Measurements from ENCODE around the gene MAGI1.

Gene MAGI1

GRCh38 chr3:65748326-65748725 is 290.4 kb downstream of the MAGI1 start:
- TF ChIP-seq, protein P1, sequence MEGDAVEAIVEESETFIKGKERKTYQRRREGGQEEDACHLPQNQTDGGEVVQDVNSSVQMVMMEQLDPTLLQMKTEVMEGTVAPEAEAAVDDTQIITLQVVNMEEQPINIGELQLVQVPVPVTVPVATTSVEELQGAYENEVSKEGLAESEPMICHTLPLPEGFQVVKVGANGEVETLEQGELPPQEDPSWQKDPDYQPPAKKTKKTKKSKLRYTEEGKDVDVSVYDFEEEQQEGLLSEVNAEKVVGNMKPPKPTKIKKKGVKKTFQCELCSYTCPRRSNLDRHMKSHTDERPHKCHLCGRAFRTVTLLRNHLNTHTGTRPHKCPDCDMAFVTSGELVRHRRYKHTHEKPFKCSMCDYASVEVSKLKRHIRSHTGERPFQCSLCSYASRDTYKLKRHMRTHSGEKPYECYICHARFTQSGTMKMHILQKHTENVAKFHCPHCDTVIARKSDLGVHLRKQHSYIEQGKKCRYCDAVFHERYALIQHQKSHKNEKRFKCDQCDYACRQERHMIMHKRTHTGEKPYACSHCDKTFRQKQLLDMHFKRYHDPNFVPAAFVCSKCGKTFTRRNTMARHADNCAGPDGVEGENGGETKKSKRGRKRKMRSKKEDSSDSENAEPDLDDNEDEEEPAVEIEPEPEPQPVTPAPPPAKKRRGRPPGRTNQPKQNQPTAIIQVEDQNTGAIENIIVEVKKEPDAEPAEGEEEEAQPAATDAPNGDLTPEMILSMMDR (conservative IDR thresholded peaks at IDR 0.05; ENCODE audit: low read depth, low read length) = no peak
- peak; percentile 8 for DNase-seq (ENCODE audit: low read depth)
- no peak overlapping the region for H3K4me3 ChIP-seq (ENCODE audit: low read depth, low read length)

DNA sequence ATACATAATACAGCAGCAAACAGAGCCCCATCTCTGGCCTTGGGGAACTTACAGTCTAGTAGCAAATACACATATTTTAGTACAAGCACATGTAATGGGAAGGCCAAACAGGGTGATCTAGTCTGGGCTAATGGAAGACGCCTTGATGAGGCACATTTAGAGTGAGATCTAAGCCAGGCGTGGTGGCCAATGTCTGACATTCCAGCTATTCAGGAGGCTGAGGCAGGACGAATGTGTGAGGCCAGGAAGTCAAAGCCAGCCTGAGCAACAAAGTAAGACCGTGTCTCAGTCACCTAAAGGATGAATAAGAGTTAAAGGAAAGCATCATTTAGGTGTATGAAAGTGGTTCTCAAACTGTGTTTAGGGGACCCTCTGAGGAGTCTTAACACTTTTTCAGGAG is 291.9 kb downstream of the MAGI1 start:
- DNase-seq (ENCODE audit: low read depth) = no peak
- TF ChIP-seq, protein P1 (conservative IDR thresholded peaks at IDR 0.05; ENCODE audit: low read depth, low read length) = no peak

GRCh38 chr3:65745306-65745705 is 293.4 kb downstream of the MAGI1 start:
- TF ChIP-seq, protein P1 (conservative IDR thresholded peaks at IDR 0.05; ENCODE audit: low read depth, low read length) = no peak
- H3K4me3 ChIP-seq (ENCODE audit: low read depth, low read length) = no peak overlapping the region
- DNase-seq (ENCODE audit: low read depth) = no peak

More for the DNA sequence above, 291.9 kb downstream of the MAGI1 start:
- H3K4me3 ChIP-seq (ENCODE audit: low read depth, low read length) = no peak overlapping the region

GRCh38 chr3:65742914-65743313 is 295.8 kb downstream of the MAGI1 start:
- DNase-seq (ENCODE audit: low read depth) = peak; percentile 43
- TF ChIP-seq, protein P1 (conservative IDR thresholded peaks at IDR 0.05; ENCODE audit: low read depth, low read length) = no peak
- no peak overlapping the region for H3K4me3 ChIP-seq (ENCODE audit: low read depth, low read length)

GRCh38 chr3:65741540-65741939 is 297.2 kb downstream of the MAGI1 start:
- TF ChIP-seq, protein P1 (conservative IDR thresholded peaks at IDR 0.05; ENCODE audit: low read depth, low read length) = no peak
- DNase-seq (ENCODE audit: low read depth) = no peak
- no peak overlapping the region for H3K4me3 ChIP-seq (ENCODE audit: low read depth, low read length)

DNA sequence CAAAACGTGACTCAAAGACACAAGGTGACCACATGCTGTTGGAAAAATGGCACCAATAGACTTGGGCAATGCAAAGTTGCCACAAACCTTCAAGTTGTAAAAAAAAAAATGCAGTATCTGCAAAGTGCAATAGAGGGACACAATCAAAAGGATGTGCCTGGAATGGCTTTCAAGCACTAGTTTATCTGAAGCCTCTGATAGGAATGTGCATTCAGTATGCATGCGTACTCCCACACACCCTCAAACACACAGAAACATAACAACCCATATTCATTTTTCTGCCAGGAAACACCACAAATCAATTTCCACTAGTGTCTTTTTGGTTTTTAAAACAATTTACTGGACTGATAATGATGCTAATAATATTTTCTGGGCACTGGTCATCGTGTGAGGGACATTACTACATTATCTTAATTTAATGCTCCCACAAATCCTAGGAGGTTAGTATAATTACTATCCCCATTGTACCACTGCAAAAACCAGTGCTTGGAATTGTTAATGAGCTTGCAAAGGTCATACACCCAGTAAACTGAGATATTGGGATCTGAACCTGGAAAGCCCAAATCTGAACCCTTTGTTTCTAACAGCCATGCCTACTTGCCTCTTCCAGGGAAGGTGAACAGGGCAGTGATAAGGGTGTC is 298.7 kb downstream of the MAGI1 start:
- no peak for DNase-seq (ENCODE audit: low read depth)
- H3K4me3 ChIP-seq (ENCODE audit: low read depth, low read length) = no peak overlapping the region
- TF ChIP-seq, protein P1 (conservative IDR thresholded peaks at IDR 0.05; ENCODE audit: low read depth, low read length) = no peak

GRCh38 chr3:65734792-65735191 is 303.9 kb downstream of the MAGI1 start:
- no peak overlapping the region for H3K4me3 ChIP-seq (ENCODE audit: low read depth, low read length)
- DNase-seq (ENCODE audit: low read depth) = no peak
- TF ChIP-seq, protein P1 (conservative IDR thresholded peaks at IDR 0.05; ENCODE audit: low read depth, low read length) = no peak

Measured in choroid plexus epithelial cell (primary cell).